HG03060 (cell line): ENCODE data around the gene TTLL8.

Experiments
- ATAC-seq: cut with Tn5 transposase; IDR thresholded peaks from one replicate; pipeline ENCODE4 v1.9.1; 2021; ENCODE audit warnings: low read depth, moderate number of reproducible peaks; ENCODE audit not compliant: unreplicated experiment

Gene TTLL8

DNA sequence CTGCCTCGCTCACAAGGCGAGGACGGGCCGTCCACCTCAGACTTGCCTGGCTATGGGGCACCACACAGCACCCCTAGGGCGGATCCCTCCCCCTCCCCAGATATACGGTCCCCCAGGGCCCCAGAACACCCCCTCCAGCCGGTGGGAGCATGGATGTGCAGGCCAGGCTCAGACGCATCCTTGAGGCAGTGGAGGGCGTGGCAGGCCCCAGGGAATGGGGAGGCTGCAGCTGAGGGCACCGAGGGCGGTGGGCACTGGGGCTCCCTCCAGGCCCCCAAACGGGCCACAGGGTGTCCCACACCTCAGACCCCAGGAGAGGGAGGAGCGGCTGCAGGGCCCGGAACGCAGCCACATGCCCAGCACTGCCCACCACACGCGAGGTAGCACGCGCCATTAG lies 12.1 kb downstream of the TTLL8 start:
- ATAC-seq, result no peak

DNA sequence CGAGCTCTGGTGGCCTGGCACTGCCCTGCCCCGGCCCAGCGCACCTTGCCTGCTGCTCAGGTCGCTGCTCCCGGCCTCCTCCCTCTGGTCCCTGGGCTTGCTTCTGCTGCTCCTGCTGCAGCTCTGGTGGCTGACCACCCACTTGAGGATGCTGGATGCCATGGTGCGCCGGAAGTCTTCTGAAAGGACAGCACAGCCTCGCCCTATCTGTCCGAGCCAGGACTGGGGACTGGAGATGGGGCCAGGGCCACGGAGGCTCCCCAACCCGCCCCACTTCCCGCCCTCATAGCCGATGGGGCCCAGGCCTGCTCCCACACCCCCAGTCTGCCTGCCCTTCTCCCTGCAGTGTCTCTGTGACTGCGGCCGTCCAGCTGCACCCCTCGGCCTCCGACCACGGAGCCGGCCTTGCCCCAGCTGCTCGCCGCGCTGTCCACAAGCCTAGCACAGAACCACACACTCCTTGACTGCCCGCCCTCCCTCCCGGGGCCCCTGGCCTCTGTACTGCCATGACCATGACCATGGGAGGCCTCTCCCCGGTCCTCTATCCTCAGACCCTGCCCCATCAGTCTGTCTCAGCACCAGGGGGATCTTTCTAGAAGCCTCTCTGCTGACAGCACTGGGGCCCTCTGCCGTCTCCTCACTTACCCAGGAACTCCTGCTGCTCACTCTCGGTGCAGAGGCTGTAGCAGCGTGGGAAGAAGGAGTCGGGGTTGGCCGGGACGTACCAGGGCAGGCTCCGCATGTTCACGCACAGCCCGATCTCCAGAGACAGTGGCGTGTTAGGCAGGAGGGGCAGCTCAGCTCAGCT lies 12.7 kb downstream of the TTLL8 start:
- ATAC-seq, result no peak

DNA sequence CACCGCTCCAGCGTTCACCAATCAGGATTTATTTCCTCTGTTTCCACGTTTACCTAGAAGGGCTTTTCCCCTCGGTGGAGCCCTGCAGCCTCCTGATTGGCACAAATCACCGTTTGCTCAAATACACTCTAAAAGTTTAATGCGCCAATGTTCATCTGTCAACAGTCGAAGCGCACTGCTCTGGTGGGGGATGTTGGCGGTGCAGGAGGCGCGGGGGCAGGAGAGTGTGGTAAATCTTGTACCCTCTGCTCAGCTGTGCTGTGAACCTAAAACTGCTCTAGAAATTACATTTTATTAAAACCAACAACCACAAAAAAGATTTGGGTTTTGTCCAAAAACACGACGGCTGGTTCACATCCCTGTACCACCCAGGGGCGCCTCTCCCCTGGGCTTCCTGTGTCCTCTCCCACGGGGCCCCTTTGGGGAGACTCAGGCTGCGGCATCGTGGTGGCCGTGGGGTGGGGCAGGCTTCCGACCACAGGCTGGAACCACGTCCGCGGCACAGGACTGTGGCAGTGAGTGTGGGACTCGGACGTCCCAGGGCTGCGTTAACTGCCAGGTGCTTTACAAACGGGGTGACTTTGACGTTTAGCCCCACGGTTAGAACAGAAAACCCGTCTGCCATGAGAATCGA lies 13.5 kb downstream of the TTLL8 start:
- no peak for ATAC-seq

DNA sequence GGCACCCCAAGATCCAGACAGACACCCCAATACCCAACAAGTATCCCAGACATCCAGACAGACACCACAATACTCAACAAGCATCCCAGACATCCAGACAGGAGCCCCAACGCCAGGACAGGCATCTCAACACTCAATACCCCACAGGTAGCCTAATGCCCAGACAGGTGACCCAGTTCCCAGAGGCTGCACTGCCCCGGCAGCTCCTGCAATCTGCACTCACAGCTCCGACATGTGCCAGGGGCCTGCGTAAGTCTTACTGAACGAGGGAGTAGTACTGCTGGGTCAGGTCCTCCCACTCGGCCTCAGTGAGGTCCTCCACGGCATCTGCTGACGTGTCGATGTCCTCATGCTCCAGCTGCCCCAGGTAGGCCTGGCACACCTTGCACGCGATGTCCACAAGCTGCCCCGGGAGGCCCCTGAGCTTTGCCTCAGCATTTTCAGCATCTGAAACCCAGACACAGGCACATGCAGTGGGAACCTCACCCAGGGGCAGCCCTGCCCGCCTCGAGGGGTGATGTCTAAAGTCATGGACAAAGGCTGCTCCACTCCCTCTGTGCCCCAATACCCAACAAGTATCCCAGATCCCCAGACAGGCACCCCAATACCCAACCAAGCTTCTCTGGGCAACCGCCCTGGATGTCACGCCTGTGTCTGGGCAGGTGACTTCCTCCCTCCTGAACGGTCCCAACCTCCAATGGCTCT lies 16.6 kb downstream of the TTLL8 start:
- no peak for ATAC-seq

DNA sequence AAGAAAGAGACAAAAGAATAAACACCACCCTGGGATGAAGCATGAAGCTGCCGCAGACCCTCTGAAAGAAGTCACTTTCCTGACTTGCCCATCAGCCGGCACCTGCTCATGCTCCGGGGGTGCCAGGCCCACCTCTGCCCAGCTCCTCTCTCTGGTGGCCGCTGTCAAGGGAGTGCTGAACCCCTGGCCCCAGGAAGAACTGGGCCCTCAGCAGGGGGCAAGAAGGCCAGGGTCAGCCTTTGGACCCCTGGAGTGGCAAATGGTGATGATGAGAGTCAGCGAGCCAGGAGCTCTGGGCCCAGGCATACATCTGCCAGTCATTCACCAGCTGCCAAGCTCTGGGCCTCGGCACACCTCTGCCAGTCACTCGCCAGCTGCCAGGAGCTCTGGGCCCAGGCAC lies 17.4 kb downstream of the TTLL8 start:
- no peak for ATAC-seq

DNA sequence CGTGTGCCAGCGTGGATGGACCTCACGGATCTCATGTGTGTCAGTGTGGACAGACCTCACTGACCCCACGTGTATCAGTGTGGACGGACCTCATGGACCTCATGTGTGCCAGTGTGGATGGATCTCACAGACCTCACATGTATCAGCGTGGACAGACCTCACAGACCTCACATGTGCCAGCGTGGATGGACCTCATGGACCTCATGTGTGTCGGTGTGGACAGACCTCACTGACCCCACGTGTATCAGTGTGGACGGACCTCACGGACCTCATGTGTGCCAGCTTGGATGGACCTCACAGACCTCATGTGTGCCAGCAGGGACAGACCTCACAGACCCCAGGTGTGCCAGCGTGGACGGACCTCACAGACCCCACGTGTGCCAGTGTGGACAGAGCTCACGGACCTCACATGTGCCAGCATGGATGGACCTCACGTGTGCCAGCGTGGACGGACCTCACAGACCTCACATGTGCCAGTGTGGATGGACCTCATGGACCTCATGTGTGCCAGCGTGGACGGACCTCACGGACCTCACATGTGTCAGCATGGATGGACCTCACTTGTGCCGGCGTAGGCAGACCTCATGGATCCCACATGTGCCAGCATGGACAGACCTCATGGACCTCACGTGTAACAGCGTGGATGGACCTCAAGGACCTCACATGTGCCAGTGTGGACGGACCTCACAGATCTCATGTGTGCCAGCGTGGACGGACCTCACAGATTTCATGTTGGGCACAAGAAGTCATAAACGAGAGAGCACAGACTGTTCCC lies 18.2 kb downstream of the TTLL8 start:
- ATAC-seq, result no peak

DNA sequence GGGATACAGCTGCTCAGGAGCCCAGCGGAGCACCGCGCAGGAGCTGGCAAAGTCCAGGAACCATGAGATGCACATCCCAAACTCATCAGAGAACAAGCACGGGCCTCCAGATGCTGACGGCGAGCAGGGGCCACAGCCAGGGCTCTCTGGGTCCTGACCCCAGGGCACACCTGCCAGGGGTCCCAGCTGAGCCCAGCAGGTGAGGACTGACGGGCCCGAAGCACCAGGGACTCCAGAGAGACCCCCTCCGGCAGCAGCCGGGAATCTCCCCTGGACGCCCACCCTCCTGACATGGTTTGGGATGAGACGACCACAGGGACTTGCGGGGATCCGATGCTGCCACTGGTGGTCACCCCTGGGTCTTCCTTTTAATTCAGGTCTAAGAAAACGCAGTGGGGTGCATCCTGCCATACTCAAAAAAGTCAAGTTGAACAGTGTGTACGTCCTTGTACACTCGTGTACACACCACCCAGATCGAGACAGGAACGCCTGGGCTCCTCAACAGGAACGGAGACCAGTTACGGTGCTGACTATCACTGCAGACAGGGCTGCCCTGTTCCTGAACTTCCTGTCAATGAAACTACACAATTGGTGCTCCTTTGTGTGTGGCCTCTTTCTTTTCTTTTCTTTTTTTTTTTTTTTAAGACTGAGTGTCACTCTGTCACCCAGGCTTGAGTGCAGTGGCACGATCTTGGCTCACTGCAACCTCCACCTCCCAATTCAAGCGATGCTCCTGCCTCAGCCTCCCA lies 21.9 kb downstream of the TTLL8 start:
- no peak for ATAC-seq

DNA sequence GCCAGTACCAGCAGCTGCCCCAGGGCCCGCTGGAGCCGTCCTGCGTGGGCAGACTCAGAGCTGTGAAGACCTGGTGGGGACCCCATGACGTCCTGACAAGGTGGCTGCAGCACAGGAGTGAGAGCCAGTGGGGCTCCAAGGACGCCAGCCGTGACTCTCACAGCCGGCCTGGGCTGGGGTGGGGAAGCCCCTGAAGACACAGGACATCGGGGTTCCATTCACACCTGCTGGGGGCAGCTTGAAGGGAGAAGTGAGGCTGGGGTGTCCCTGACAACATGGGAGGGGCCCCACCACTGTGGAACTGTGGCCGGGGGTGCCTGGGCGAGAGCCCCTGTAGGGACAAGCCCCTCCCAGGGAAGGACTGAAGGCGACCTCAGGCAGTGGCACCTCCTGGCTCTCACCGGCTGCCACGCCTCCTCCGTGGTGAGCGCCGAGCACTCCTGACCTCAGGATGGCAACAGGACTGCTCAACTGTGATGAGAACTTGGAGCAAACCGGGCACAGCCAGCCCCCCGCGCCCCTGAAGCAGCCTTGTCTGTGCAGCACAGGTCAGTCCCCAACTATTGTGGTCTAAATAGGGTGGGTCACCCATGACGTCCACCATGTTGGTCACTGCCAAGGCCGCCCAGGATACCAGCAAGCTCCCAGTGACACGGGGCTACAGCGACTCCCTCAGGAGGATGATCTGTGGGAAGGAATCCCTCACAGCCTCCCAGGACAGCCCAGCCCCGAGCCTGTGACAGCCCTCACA lies 22.8 kb downstream of the TTLL8 start:
- ATAC-seq, result no peak

DNA sequence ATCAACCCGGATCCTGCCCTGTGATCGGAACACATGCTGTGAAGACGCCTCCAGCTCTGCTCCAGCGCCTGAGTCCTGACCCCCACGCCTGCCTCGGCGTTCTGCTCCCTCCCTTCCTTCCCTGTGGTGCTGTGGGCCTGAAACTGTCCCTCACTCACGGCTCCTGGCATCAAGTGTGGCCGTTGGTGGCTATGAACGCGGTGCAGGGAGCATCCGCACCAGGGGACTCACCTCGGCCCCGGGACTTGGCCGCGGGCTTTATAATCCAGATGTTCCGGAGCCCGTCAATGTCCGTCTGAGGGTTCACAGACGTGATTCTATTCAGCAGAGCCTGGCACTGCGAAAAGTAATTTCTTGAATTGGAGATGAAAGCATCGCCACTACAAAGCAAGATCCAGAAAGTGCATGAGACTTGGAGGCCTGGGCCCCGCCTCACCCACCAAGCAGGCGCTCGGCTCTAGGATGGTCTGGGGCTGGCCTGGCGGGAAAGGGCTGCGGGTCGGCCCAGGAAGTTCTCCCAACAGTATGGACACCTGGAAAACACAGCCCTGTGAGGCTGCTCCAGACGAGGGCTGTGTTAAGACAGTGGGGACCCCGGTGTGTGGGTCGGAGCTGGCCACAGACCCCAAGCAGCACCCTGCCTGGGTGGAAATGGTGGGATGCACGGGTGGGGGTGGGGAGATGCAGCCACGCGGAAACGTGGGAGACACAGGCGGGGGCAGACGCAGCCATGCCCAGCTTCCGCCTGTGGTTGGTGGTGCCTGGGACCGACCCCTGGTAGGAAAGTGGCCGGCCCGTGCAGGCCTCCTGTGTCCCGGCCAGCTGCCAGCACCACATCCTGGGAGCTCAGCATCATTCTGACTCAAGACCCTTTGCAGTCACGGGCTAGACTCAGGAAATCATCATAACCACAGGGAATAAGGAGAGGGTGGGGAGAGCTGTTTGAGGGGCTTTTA lies 23.7 kb downstream of the TTLL8 start:
- ATAC-seq, result no peak

DNA sequence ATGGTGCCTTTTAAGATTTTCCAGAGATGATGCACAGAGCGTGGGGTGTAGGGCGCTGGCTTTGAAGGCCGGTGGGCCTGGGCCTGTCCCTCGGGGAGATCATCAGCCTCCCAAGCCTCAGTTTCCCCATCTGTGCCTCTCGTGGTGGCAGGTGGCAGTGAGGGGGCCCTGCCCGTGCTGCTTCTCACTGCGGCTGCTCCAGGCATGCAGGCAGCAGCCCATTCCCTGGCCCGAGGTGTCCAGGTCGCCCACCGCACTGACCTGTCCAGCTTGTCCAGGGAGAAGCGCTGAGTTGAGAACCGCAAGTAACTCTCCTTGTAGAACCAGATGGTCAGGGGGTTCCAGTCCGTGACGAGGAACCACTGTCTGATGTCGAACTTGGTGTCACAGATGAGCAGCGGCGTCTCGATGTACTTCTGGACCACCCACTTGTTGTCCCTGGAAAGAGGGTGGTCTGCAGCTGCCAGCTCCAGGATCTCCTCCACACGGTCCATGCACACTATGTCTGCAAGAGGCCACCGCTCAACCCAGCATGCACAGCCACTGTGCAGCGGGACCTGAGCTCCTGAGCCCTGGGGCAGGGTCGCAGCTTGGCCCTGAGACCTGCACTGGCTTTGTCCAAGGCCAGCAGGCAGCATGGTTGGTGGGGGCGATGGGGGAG lies 25.0 kb downstream of the TTLL8 start:
- no peak for ATAC-seq

DNA sequence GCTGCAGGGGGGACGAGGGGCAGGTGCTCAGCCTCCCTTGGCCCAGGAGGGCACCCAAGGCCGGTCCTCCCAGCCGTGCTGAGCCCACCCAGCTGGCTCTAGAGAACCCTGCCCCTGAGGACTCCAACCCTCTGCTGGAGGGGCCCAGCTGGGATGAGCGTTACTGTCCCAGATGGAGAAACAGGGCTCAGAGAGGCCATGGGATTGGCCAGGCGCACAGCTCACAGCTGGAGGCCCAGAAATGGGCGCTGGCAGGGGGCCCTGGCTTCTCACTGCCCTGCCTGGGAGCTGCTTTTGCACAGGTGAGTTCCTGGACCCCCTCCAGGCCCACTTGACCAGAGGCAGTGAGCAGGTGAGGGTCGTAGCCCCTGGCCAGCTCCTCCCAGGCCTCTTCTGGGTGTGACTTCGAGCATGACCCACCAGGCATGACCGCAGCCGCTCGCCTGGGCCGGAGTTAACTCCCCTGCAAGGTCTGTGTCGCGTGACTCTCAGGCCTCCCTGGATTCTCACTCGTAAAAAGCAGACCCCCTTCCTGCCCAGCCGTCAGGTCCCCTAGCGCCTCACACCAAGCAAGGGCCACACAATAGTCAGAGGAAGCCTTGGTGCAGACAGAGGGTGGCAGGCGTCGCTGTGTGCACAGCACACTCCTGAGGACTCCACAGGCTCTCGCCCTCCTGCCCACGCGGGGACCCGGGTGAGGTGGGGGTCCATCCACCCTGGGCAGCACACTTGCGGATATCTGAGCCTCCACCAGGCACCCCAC lies 25.8 kb downstream of the TTLL8 start:
- no peak for ATAC-seq

DNA sequence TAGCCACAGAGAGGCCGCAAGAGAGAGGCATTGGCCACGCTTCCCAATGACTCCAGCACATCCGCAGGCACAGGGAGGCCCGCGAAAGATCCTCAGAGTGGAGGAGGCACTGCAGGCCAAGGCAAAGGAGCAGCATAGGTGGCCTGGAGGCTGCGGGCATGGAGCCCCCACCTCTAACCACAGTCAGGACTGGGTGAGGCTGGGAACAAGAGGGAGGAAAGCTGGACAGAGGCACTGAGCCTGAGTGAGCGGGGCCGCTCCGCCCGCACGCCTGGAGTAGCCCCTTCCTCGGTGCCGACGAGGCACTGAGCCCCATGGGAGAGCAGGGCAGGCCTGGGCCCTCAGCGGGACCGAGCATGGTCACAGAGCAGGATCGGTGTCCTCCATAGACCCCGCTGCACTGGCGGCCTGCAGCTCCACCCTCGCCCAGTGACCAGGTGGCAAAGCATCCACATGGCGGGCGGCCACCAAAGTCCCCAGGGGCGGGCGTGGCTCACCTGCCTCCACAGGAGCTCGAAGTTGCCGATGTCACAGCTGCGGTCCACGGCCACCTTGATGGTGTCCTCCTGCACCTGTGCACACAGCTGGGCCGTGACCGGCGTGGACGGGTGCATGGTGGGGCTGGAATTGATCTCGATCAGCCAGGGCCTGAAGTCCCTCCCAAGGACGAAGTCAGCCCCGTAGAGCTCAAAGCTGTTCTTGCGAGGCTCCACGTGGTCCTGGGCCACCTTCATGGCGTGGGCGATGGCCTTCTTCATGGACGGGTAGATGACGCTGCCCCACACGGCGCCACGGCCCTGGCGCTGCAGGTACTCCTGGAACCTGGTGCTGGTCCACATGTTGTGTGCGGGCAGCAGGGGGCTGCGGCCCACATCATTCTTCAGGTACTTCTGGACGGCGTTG lies 26.7 kb downstream of the TTLL8 start:
- ATAC-seq, result no peak

DNA sequence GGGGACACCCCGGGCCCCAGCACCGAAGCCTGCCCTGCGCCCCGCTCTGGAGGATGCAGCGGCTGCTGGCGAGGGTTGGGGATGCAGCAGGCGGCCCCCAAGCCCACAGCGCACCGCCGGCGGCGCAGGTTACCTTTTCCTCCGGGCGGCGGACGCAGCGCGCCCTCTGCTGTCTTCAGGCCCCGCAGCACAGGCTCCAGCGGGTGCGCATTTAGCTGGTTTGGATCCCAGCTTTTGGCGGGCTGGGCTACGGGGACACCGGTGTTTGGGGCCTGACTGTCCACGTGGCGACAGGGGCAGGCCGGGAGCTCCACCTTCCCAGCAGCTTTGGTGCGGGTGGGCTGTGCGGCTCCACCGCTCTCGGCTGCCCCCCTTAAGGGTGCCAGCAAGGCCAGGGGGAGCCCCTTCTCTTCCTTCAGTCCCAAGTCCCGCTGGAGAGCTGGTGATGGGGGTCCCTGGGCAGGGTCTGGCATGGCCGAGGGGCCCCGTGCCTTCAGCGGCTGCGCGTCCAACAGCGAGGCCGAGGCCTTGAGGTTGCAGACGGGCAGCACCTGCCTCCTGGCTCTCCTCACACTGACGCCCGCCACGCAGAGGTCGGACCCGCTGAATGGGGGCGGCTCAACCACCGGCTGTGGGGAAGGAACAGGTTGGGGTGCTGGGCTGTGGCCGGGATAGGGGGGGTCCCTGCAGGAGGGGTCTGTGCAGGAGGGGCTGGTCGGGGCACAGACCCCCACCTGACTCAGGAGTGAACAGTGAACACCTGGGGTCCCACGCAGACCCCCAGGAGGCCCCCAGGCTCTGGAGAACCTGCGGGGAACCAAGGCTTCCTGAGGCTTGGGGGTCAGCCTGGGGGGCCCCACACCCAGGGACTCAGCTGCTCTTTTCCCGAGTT lies 27.6 kb downstream of the TTLL8 start:
- ATAC-seq, result no peak

DNA sequence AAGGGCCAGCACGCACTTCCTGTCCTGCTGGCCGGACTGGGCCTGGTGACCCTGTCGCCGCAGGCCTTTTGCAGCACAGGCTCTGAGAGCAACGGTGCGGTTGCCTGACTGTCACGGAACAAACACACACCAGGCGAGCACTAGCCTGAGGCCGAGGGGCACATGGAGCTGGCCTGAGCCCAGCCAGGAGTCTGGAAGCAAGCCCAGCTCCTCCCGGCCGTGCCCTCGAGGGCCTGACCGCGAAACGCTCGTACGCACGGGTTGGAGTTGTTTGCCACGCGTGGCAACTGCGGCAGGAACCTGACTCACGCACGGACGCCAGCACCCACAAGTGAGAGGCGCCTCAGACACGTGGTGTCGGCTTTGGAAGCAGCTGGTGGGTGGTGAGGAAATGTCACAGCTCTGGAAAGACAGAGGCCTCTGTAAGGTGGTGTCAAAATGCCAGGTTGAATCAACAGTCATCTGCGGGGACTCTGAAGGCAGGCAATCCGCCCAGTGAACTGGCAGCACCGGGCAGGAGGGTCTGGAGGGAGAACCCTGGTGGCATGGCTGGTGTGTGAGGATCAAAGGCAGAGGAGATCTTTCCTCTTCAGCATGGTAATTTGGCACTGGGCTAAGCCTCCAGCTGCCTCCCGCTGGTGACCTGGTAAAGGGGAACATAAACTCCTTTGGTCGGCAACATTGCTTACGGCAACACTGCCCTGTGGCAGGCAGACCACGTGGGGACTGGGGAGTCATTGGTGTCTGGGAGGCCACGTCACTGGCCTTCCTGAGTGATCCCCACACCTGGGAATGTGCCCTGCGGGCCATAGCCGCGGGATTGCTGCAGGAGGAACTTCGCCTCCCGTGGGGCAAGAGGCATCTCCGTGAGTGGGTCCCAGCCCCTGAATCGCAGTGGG lies 30.2 kb downstream of the TTLL8 start:
- no peak for ATAC-seq
